GM12892 (cell line): Measurements from ENCODE around the gene NRCAM.

ENCODE experiments used
- POLR2A ChIP-seq: IDR thresholded peaks from 2 replicates; pipeline ENCODE4 v1.6.1; 2011; ENCODE audit warnings: low read depth, low read length, control low read depth
- POLR2AphosphoS5 ChIP-seq: IDR thresholded peaks from 2 replicates; pipeline ENCODE4 v1.6.1; 2011; ENCODE audit warnings: low read depth, low read length, control low read depth
- TAF1 ChIP-seq: IDR thresholded peaks from 2 replicates; pipeline ENCODE4 v1.6.1; 2011; ENCODE audit warnings: low read depth, mild to moderate bottlenecking, control low read depth, low read length, borderline replicate concordance

GRCh38 chr7:108455551-108455997, 662 bp downstream of the NRCAM start:
- no peak for TF ChIP-seq POLR2A
- no peak for TF ChIP-seq TAF1
- TF ChIP-seq POLR2AphosphoS5, result no peak
